Mesenteric fat pad (tissue), 1 donor: ENCODE data around the gene C1orf105. TPM values are rescaled to one million over a fixed set of nuclear protein-coding genes. Genes with fewer than 3 reads are reported as not detected.
"Not testable (repeated sequence)": the region's sequence is repeated elsewhere in the genome, so short reads cannot be mapped to it uniquely, and the experiment has no call there.

Source experiments
- DNase-seq: peaks from one replicate; pipeline ENCODE4 v3.0.0-alpha.2; 2020; ENCODE audit warnings: low spot score
- total RNA-seq: library from RNA; stranded (reverse); fragmentation: NEBNext Ultra II Directional; extraction: Animal tissue kit (Norgen Biotek cat#: 25700); gene quantifications from one replicate; pipeline ENCODE4 v1.2.1, GENCODE V29; 2021
- donor health status: DM: yes; HTN: yes; CAD: no.

Gene C1orf105
- total RNA-seq, 1 donor from 2014 or later: not detected

GRCh38 chr1:172423336-172423735 is 2.9 kb downstream of the C1orf105 start:
- no peak for DNase-seq

- DNase-seq: no peak
Measured at GRCh38 chr1:172425339-172425738, 4.9 kb downstream of the C1orf105 start.

- no peak for DNase-seq
Measured at GRCh38 chr1:172427191-172427590, 6.7 kb downstream of the C1orf105 start.

- no peak for DNase-seq
Measured at GRCh38 chr1:172429331-172430127, 9.0 kb downstream of the C1orf105 start.

GRCh38 chr1:172430128-172430454 is 9.6 kb downstream of the C1orf105 start:
- DNase-seq: no peak

GRCh38 chr1:172431204-172431603 is 10.7 kb downstream of the C1orf105 start:
- no peak for DNase-seq

- DNase-seq: no peak
Measured at GRCh38 chr1:172431721-172432192, 11.3 kb downstream of the C1orf105 start.

GRCh38 chr1:172437183-172437582 is 16.7 kb downstream of the C1orf105 start:
- not testable (repeated sequence) for DNase-seq

GRCh38 chr1:172442404-172442803 is 21.9 kb downstream of the C1orf105 start:
- no peak for DNase-seq

GRCh38 chr1:172442843-172443565 is 22.5 kb downstream of the C1orf105 start:
- DNase-seq: no peak

- DNase-seq: peak; percentile 97
Measured at GRCh38 chr1:172443666-172444453, 23.4 kb downstream of the C1orf105 start, which contains the start of gene PIGC. PIGC (minus strand) TSS chr1:172444069; CDS start chr1:172442622, 1,447 bp downstream.

- DNase-seq: no peak
Measured at GRCh38 chr1:172446547-172446946, 26.1 kb downstream of the C1orf105 start.

GRCh38 chr1:172447641-172448040 is 27.2 kb downstream of the C1orf105 start:
- DNase-seq: no peak

- DNase-seq: no peak
Measured at GRCh38 chr1:172448995-172449584, 28.6 kb downstream of the C1orf105 start.

GRCh38 chr1:172449585-172450523 is 29.4 kb downstream of the C1orf105 start:
- peak; percentile 89 for DNase-seq

- no peak for DNase-seq
Measured at GRCh38 chr1:172450524-172450885, 30.0 kb downstream of the C1orf105 start.

- no peak for DNase-seq
Measured at GRCh38 chr1:172451002-172451443, 30.5 kb downstream of the C1orf105 start.

GRCh38 chr1:172452536-172453152 is 32.2 kb downstream of the C1orf105 start:
- DNase-seq: no peak

- no peak for DNase-seq
Measured at GRCh38 chr1:172453153-172453545, 32.7 kb downstream of the C1orf105 start.

- DNase-seq: no peak
Measured at GRCh38 chr1:172453607-172454006, 33.1 kb downstream of the C1orf105 start.
